Measurements from ENCODE around the gene PLCB1. TPM values are rescaled to one million over a fixed set of nuclear protein-coding genes. Genes with fewer than 3 reads are reported as not detected.

Gene PLCB1
- total and polyA plus RNA-seq, 10 of the 15 experiments (the other 5 are each of a cell fraction or from before 2014, with no cell fraction given) = 0.05 to 5.3 (median 0.17) TPM; not detected in 1

DNA sequence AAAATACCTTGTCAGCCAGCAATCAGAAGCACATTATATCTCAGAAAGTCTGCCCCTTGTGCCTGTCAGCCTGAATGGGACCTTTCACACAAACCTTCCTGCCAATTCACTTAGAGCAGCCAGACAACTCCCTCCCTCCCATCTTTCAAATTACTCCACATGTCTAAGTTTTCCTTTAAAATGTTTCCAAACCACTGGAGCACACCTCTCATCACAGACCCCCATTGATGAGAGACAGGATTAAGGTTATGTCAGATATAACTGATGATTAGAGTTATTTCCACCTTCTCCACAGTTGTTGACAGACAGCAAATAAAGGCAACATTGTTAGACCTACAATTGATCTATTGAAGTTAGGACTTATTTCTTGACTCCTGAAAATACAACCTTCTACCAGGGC is 408.4 kb downstream of the PLCB1 start:
- no peaks in the 10 kb centered on the region for H3K4me1 ChIP-seq (ENCODE audit: control insufficient read depth, insufficient read depth, low read length)
- ATAC-seq = no peak
- H4K20me1 ChIP-seq (ENCODE audit: control insufficient read depth, insufficient read depth) = no peaks in the 10 kb centered on the region
- no peak overlapping the region for H3K27ac ChIP-seq (ENCODE audit: control insufficient read depth, insufficient read depth)
- ChIA-PET SMC1A (ENCODE audit: uncharacterized antibody, unreplicated experiment) (no interaction called here), RAD21 (ENCODE audit: unreplicated experiment) (no interaction called here), POLR2A (no interaction called here), CTCF (no interaction called here)
- intact Hi-C loops (cut with micrococcal nuclease; ENCODE audit: unreplicated experiment) (no loop called here), in situ Hi-C loops (cut with MboI) (no loop called here)
- H3K36me3 ChIP-seq (ENCODE audit: control insufficient read depth in 2 of 2, insufficient read depth in 2 of 2, low read length in 1 of 2) = no peaks in the 10 kb centered on the region
- H3K9ac ChIP-seq (ENCODE audit: control insufficient read depth, insufficient read depth, low read length) = no peak overlapping the region
- H3K79me2 ChIP-seq (ENCODE audit: control insufficient read depth, insufficient read depth, low read length) = no peaks in the 10 kb centered on the region
- no peak overlapping the region for H3K4me3 ChIP-seq
- no peaks in the 10 kb centered on the region for H3K9me3 ChIP-seq (replicated peaks; ENCODE audit: control insufficient read depth, insufficient read depth, low read length)
- TF ChIP-seq MEF2A (IDR thresholded peaks at IDR 0.05; ENCODE audit: insufficient read depth, low read depth, low read length) = no peak
- no peak for TF ChIP-seq NBN (IDR thresholded peaks at IDR 0.05)
- TF ChIP-seq, protein P1, sequence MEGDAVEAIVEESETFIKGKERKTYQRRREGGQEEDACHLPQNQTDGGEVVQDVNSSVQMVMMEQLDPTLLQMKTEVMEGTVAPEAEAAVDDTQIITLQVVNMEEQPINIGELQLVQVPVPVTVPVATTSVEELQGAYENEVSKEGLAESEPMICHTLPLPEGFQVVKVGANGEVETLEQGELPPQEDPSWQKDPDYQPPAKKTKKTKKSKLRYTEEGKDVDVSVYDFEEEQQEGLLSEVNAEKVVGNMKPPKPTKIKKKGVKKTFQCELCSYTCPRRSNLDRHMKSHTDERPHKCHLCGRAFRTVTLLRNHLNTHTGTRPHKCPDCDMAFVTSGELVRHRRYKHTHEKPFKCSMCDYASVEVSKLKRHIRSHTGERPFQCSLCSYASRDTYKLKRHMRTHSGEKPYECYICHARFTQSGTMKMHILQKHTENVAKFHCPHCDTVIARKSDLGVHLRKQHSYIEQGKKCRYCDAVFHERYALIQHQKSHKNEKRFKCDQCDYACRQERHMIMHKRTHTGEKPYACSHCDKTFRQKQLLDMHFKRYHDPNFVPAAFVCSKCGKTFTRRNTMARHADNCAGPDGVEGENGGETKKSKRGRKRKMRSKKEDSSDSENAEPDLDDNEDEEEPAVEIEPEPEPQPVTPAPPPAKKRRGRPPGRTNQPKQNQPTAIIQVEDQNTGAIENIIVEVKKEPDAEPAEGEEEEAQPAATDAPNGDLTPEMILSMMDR (IDR thresholded peaks at IDR 0.05 in 2 of 3, conservative IDR thresholded peaks at IDR 0.05 in 1 of 3; ENCODE audit: control insufficient read depth in 2 of 3, extremely low read depth in 1 of 3, insufficient read depth in 1 of 3, low read depth in 3 of 3, low read length in 3 of 3) = no peak
- TF ChIP-seq SP1 (IDR thresholded peaks at IDR 0.05; ENCODE audit: low read depth, low read length) = no peak
- no peak for TF ChIP-seq CBX5 (IDR thresholded peaks at IDR 0.05; ENCODE audit: low read depth)
- no peak for TF ChIP-seq TAF1 (IDR thresholded peaks at IDR 0.05; ENCODE audit: borderline replicate concordance, low read depth, low read length)
- no peak for TF ChIP-seq STAT3 (IDR thresholded peaks at IDR 0.05; ENCODE audit: low read depth, low read length)
- TF ChIP-seq NR2C1 (IDR thresholded peaks at IDR 0.05) = no peak
- TF ChIP-seq, protein P2, sequence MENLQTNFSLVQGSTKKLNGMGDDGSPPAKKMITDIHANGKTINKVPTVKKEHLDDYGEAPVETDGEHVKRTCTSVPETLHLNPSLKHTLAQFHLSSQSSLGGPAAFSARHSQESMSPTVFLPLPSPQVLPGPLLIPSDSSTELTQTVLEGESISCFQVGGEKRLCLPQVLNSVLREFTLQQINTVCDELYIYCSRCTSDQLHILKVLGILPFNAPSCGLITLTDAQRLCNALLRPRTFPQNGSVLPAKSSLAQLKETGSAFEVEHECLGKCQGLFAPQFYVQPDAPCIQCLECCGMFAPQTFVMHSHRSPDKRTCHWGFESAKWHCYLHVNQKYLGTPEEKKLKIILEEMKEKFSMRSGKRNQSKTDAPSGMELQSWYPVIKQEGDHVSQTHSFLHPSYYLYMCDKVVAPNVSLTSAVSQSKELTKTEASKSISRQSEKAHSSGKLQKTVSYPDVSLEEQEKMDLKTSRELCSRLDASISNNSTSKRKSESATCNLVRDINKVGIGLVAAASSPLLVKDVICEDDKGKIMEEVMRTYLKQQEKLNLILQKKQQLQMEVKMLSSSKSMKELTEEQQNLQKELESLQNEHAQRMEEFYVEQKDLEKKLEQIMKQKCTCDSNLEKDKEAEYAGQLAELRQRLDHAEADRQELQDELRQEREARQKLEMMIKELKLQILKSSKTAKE (IDR thresholded peaks at IDR 0.05; ENCODE audit: low read depth, poor library complexity, severe bottlenecking) = no peak
- TF ChIP-seq POLR2AphosphoS5 (IDR thresholded peaks at IDR 0.05; ENCODE audit: low read length) = no peak
- TF ChIP-seq, protein P3, sequence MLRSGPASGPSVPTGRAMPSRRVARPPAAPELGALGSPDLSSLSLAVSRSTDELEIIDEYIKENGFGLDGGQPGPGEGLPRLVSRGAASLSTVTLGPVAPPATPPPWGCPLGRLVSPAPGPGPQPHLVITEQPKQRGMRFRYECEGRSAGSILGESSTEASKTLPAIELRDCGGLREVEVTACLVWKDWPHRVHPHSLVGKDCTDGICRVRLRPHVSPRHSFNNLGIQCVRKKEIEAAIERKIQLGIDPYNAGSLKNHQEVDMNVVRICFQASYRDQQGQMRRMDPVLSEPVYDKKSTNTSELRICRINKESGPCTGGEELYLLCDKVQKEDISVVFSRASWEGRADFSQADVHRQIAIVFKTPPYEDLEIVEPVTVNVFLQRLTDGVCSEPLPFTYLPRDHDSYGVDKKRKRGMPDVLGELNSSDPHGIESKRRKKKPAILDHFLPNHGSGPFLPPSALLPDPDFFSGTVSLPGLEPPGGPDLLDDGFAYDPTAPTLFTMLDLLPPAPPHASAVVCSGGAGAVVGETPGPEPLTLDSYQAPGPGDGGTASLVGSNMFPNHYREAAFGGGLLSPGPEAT (IDR thresholded peaks at IDR 0.05; ENCODE audit: low read depth) = no peak
- TF ChIP-seq RBBP5 (conservative IDR thresholded peaks at IDR 0.05) = no peak
- no peak for TF ChIP-seq FOXM1 (IDR thresholded peaks at IDR 0.05; ENCODE audit: low read depth, low read length)
- no peak for TF ChIP-seq CREB1 (IDR thresholded peaks at IDR 0.05; ENCODE audit: low read depth)
- H2AFZ ChIP-seq (ENCODE audit: control insufficient read depth, low read depth, low read length) = no peak overlapping the region
- no peaks in the 10 kb centered on the region; a peak in 1 of 4 replicates for H3K27me3 ChIP-seq (replicated peaks in 1 of 2; ENCODE audit: control insufficient read depth in 2 of 2, insufficient read depth in 2 of 2, low read length in 1 of 2)
- H3K4me2 ChIP-seq (ENCODE audit: control insufficient read depth, insufficient read depth) = no peak overlapping the region
- no peak for FAIRE-seq
- no peak for DNase-seq (ENCODE audit: low read depth, low spot score)
- BruUV-seq (replicated peaks) = no TSS peak
